Endothelial cell (in vitro differentiated cells): ENCODE data around the gene SMIM12. TPM values are rescaled to one million over a fixed set of nuclear protein-coding genes. Genes with fewer than 3 reads are reported as not detected.

Source experiments
- DNase-seq: peaks from one replicate; pipeline ENCODE4 v3.0.0; 2021; ENCODE audit warnings: low spot score
- H3K27ac Mint-ChIP-seq: one replicate; pipeline ENCODE4 v1.8.0; 2021; ENCODE audit warnings: mixed read lengths, inconsistent platforms; ENCODE audit not compliant: unreplicated experiment
- H3K27me3 Mint-ChIP-seq: one replicate; pipeline ENCODE4 v1.8.0; 2021; ENCODE audit warnings: mild to moderate bottlenecking, moderate library complexity, mixed read lengths, inconsistent platforms; ENCODE audit not compliant: unreplicated experiment
- H3K36me3 Mint-ChIP-seq: one replicate; pipeline ENCODE4 v1.8.0; 2021; ENCODE audit warnings: mild to moderate bottlenecking, low read depth, mixed read lengths, inconsistent platforms; ENCODE audit not compliant: unreplicated experiment
- H3K4me1 Mint-ChIP-seq: one replicate; pipeline ENCODE4 v1.8.0; 2021; ENCODE audit warnings: mild to moderate bottlenecking, mixed read lengths, inconsistent platforms; ENCODE audit not compliant: unreplicated experiment
- H3K4me3 Mint-ChIP-seq: one replicate; pipeline ENCODE4 v1.8.0; 2021; ENCODE audit warnings: mild to moderate bottlenecking, mixed read lengths, inconsistent platforms; ENCODE audit not compliant: unreplicated experiment
- H3K9me3 Mint-ChIP-seq: one replicate; pipeline ENCODE4 v1.8.0; 2021; ENCODE audit warnings: mixed read lengths, inconsistent platforms; ENCODE audit not compliant: unreplicated experiment
- CTCF ChIP-seq: fragments of 200-600 bp; sonication (generic); IDR thresholded peaks from one replicate; pipeline ENCODE4 v1.5.0; 2021; ENCODE audit warnings: antibody characterized with exemption; ENCODE audit not compliant: unreplicated experiment
- total RNA-seq: library from RNA; stranded (reverse); fragmentation: NEBNext Ultra II Directional; extraction: Animal tissue kit (Norgen Biotek cat#: 25700); gene quantifications from one replicate; pipeline ENCODE4 v1.2.1, GENCODE V29; 2021; ENCODE audit not compliant: unreplicated experiment

The SMIM12 gene
- total RNA-seq, 1 donor from 2014 or later = 84.4 TPM

GRCh38 chr1:34876406-34876805 is 16.9 kb upstream of the SMIM12 start:
- Mint-ChIP-seq H3K4me1 (no peaks in the 10 kb centered on the region), H3K27me3 (peaks cover 3% of the 10 kb centered on the region), H3K9me3 (no peaks in the 10 kb centered on the region), H3K4me3 (no peak overlapping the region), H3K36me3 (peaks cover 4% of the 10 kb centered on the region), H3K27ac (no peak overlapping the region)
- DNase-seq = no peak
- no peak for TF ChIP-seq CTCF

- no peak for TF ChIP-seq CTCF
- H3K9me3 Mint-ChIP-seq = no peaks in the 10 kb centered on the region
- H3K4me1 Mint-ChIP-seq = no peaks in the 10 kb centered on the region
- no peak overlapping the region for H3K27ac Mint-ChIP-seq
- peaks cover 3% of the 10 kb centered on the region for H3K27me3 Mint-ChIP-seq
- peaks cover 4% of the 10 kb centered on the region for H3K36me3 Mint-ChIP-seq
- DNase-seq = no peak
- H3K4me3 Mint-ChIP-seq = no peak overlapping the region
Measured at GRCh38 chr1:34874296-34874952, 14.9 kb upstream of the SMIM12 start.

GRCh38 chr1:34872133-34872503 is 12.6 kb upstream of the SMIM12 start:
- no peak overlapping the region for H3K4me3 Mint-ChIP-seq
- TF ChIP-seq CTCF = no peak
- peaks cover 8% of the 10 kb centered on the region for H3K27me3 Mint-ChIP-seq
- H3K9me3 Mint-ChIP-seq = no peaks in the 10 kb centered on the region
- no peak for DNase-seq
- no peak overlapping the region for H3K27ac Mint-ChIP-seq
- peaks cover 8% of the 10 kb centered on the region for H3K36me3 Mint-ChIP-seq
- H3K4me1 Mint-ChIP-seq = no peaks in the 10 kb centered on the region

- Mint-ChIP-seq H3K36me3 (peaks cover 8% of the 10 kb centered on the region), H3K4me3 (no peak overlapping the region), H3K27me3 (peaks cover 8% of the 10 kb centered on the region), H3K4me1 (no peaks in the 10 kb centered on the region), H3K27ac (no peak overlapping the region), H3K9me3 (no peaks in the 10 kb centered on the region)
- TF ChIP-seq CTCF = no peak
- no peak for DNase-seq
Measured at GRCh38 chr1:34871443-34872132, 12.0 kb upstream of the SMIM12 start.

- no peak for TF ChIP-seq CTCF
- Mint-ChIP-seq H3K27me3 (peaks cover 5% of the 10 kb centered on the region), H3K36me3 (peaks cover 8% of the 10 kb centered on the region), H3K4me1 (no peaks in the 10 kb centered on the region), H3K4me3 (no peak overlapping the region), H3K27ac (no peak overlapping the region), H3K9me3 (no peaks in the 10 kb centered on the region)
- DNase-seq = no peak
Measured at GRCh38 chr1:34870395-34870794, 10.8 kb upstream of the SMIM12 start.
